AG04450 (cell line): ENCODE data around the gene SRD5A2. TPM values are rescaled to one million over a fixed set of nuclear protein-coding genes. Genes with fewer than 3 reads are reported as not detected.

Experiments
- CTCF ChIA-PET: fragments of 300-600, 350-600 bp; formaldehyde crosslinking; extraction: SDS; loops from one replicate; lab custom pipeline; 2022; ENCODE audit warnings: antibody characterized with exemption, inconsistent platforms; lab: Charles Lee
- POLR2A ChIA-PET: fragments of 350-600 bp; formaldehyde crosslinking; extraction: SDS; loops from one replicate; lab custom pipeline; 2021; ENCODE audit warnings: antibody characterized with exemption, inconsistent platforms; lab: Yijun Ruan, JAX
- DNase-seq: peaks from one replicate; pipeline ENCODE4 v3.0.0-alpha.2; 2011; ENCODE audit warnings: low read depth, low spot score
- H3K27ac ChIP-seq: one replicate; pipeline ENCODE4 v1.5.1; 2012; ENCODE audit warnings: low read depth, low read length, control low read depth
- H3K27me3 ChIP-seq: one replicate; pipeline ENCODE4 v1.6.0; 2012; ENCODE audit warnings: low read length; ENCODE audit not compliant: control insufficient read depth, insufficient read depth
- H3K4me3 ChIP-seq: 2 replicates; pipeline ENCODE4 v1.5.1; 2011; ENCODE audit warnings: mild to moderate bottlenecking, low read depth, low read length, control low read depth
- H3K9me3 ChIP-seq: 2 replicates; pipeline ENCODE4 v1.5.1; 2012; ENCODE audit warnings: low read length; ENCODE audit not compliant: control insufficient read depth, insufficient read depth
- polyA plus RNA-seq: library from polyadenylated mRNA; depleted of rRNA; stranded (reverse); fragments of >200 nt; gene quantifications from 2 replicates; pipeline ENCODE4 v1.2.3, GENCODE V29; 2011; rRNA removed
- TF ChIP-seq, protein P1 (sequence below): IDR thresholded peaks from 2 replicates; pipeline ENCODE4 v1.5.1; 2011; ENCODE audit warnings: low read depth, low read length, control low read depth, inconsistent platforms

The SRD5A2 gene
- polyA plus RNA-seq, 1 experiment, result not detected

DNA sequence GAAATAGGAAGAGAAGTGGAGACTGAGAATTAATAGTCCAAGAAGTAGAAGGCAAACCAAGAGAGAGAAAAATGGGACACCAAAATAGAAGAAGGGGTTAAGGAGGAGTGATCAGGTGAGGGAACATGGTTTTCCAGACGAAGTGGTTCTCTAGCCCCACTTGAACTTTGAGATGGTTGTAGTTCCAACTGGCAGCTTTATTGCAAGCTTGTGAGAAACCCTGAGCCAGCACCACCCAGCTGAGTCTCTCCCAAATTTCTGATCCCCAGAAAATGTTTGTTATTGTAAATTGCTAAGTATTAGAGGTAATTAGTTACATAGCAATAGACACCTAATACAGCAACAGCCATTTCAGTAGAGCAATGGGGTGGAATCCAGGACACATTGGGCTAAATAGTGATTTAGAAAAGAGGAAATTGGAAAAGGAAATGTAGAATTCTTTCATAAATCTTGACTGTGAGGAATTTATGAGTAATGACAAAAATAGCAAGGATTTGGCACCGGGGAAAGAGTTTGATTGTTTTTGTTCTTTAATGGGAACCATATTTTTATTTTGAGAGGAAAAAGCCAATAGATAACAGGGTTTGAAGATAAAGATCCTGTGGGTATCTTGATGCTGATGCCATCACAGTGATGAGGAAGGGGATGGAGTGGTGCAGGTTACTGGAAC, 104.1 kb downstream of the SRD5A2 start:
- TF ChIP-seq, protein P1, sequence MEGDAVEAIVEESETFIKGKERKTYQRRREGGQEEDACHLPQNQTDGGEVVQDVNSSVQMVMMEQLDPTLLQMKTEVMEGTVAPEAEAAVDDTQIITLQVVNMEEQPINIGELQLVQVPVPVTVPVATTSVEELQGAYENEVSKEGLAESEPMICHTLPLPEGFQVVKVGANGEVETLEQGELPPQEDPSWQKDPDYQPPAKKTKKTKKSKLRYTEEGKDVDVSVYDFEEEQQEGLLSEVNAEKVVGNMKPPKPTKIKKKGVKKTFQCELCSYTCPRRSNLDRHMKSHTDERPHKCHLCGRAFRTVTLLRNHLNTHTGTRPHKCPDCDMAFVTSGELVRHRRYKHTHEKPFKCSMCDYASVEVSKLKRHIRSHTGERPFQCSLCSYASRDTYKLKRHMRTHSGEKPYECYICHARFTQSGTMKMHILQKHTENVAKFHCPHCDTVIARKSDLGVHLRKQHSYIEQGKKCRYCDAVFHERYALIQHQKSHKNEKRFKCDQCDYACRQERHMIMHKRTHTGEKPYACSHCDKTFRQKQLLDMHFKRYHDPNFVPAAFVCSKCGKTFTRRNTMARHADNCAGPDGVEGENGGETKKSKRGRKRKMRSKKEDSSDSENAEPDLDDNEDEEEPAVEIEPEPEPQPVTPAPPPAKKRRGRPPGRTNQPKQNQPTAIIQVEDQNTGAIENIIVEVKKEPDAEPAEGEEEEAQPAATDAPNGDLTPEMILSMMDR, result no peak
- no peaks in the 10 kb centered on the region; the same call in 1 of the 2 replicates for H3K9me3 ChIP-seq
- H3K4me3 ChIP-seq, result no peak overlapping the region
- ChIA-PET POLR2A (no interaction called here), CTCF (no interaction called here)
- H3K27me3 ChIP-seq, result peaks cover 2% of the 10 kb centered on the region
- DNase-seq, result no peak
- H3K27ac ChIP-seq, result no peak overlapping the region

DNA sequence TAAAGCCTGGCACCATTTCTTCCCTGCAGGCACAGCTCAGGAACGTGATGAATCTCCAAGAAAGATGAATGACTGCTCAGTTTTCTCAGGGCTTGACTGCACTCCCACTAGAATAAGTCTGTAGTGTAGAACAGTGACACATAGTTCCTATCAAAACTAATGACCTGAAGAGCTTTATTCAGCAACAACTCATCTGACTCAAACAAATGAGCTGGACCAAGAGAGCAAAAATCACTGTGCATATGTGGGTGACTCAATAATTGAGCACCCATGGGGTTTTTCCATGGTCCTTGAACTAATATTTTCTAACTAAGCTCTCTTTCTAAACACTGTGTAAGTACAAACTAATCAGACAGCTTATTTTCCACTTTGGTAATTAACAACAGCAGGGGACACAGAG, 105.0 kb downstream of the SRD5A2 start:
- no peak overlapping the region for H3K27ac ChIP-seq
- ChIA-PET CTCF (no interaction called here), POLR2A (no interaction called here)
- TF ChIP-seq, protein P1, result no peak
- no peak overlapping the region for H3K4me3 ChIP-seq
- peaks cover 2% of the 10 kb centered on the region for H3K27me3 ChIP-seq
- H3K9me3 ChIP-seq, result no peaks in the 10 kb centered on the region; the same call in 1 of the 2 replicates
- DNase-seq, result peak; percentile 7

DNA sequence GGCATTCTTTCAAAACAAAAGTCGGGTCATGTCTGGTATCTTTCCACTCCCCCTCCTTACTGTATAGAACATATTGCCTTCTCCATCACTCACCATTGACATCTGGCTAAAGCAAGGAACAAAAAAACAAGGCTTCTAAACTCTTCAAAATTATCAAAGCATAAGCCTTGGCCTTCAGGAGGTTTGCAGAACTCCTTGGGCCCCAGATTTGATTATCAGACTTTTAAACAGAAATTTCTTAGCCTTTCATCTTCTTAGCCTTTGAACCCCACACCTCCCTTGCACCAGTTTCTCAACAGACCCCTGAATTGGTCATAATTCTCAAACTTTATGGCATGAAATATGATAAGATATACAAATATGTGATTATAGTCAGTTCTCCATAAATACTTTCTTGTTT, 106.4 kb downstream of the SRD5A2 start:
- DNase-seq, result no peak
- no peaks in the 10 kb centered on the region; the same call in 1 of the 2 replicates for H3K9me3 ChIP-seq
- no peak overlapping the region for H3K4me3 ChIP-seq
- no peak overlapping the region for H3K27ac ChIP-seq
- POLR2A ChIA-PET, result no interaction called here
- CTCF ChIA-PET, result no interaction called here
- peaks cover 2% of the 10 kb centered on the region for H3K27me3 ChIP-seq
- TF ChIP-seq, protein P1, result no peak

Other genes starting within 250 kb of the SRD5A2 start
- 0.27 and 0.35 TPM in 2 replicates for gene XDH, start 166.2 kb downstream of the SRD5A2 start, polyA plus RNA-seq